Transverse colon (tissue), 3 donors: ENCODE results near the gene ATXN2.
A peak's percentile ranks its signal among the peaks of the same experiment; 100 is the strongest.

Source experiments
- CTCF ChIP-seq, 5 experiments: fragments of 200-600 bp in 3 of 5; fragments of 450-650 bp in 2 of 5; sonication (generic) in 3 of 5; IDR thresholded peaks; 1 replicate in 2 of 5; 2 replicates in 3 of 5; pipeline ENCODE4 v1.5.1; 2016 to 2017; ENCODE audit warnings: antibody characterized with exemption in 5 of 5, inconsistent platforms in 3 of 5, mild to moderate bottlenecking in 2 of 5, moderate library complexity in 1 of 5
- POLR2A ChIP-seq: fragments of 450-650 bp; IDR thresholded peaks from one replicate; pipeline ENCODE4 v1.6.1; 2016; ENCODE audit warnings: antibody characterized with exemption, mild to moderate bottlenecking, moderate library complexity

- TF ChIP-seq CTCF (IDR thresholded peaks at IDR 0.05): peak; percentile 78 to 90 (median 81)
- no peak for TF ChIP-seq POLR2A
Observed at GRCh38 chr12:111451649-111452129, 147.4 kb downstream of the ATXN2 start.
